K562 (cell line): ENCODE results near the gene TIMM22. TPM values are rescaled to one million over a fixed set of nuclear protein-coding genes. Genes with fewer than 3 reads are reported as not detected.

Source experiments
- ATAC-seq: fragments of 200-7000 bp; cut with Tn5 transposase; 3 replicates; pipeline ENCODE4 v1.9.1; 2020; ENCODE audit warnings: moderate library complexity
- BruUV-seq: library from RNA; stranded (reverse); fragments of 400-500 nt; replicated peaks from 2 replicates; lab custom pipeline; 2021; lab: Mats Ljungman, UMichigan
- CTCF ChIA-PET: fragments of 300-600 bp; formaldehyde crosslinking; extraction: SDS; loops from one replicate; lab custom pipeline; 2021; ENCODE audit warnings: low intra/inter-chr PET ratio; lab: Yijun Ruan, JAX
- POLR2A ChIA-PET: fragments of 300-600, 350-650 bp; sonication (Branson Sonifier 250); formaldehyde crosslinking; extraction: SDS; loops from one replicate; lab custom pipeline; 2021; ENCODE audit warnings: antibody characterized with exemption, inconsistent platforms; lab: Yijun Ruan, JAX
- DNase-seq, 4 experiments: peaks; one replicate each; pipeline versions ENCODE4 v3.0.0 to v3.0.0-alpha.2; 2011 to 2018; ENCODE audit warnings: low spot score in 3 of 4, mixed read lengths in 3 of 4; ENCODE audit errors: extremely low read depth in 1 of 4
- FAIRE-seq: peaks from 2 replicates; lab custom pipeline; 2011; peaks lifted over from hg19 to GRCh38; lab: Jason Lieb, UNC
- H2AFZ ChIP-seq: 2 replicates; pipeline ENCODE4 v1.6.0; 2011; ENCODE audit warnings: low read depth, low read length, control low read depth, inconsistent platforms
- H3K27ac ChIP-seq: fragments of 200-600 bp; 3 replicates; pipeline ENCODE4 v1.8.0; 2011; ENCODE audit warnings: low read depth, mild to moderate bottlenecking, control low read depth, inconsistent platforms, low read length, moderate library complexity, mixed read lengths; ENCODE audit errors: extremely low read depth
- H3K27me3 ChIP-seq, 2 experiments: fragments of 300-600 bp in 1 of 2; 2 replicates in 1 of 2; 3 replicates in 1 of 2; pipeline versions ENCODE4 v1.6.0 to v1.8.0; 2011; ENCODE audit warnings: inconsistent platforms in 2 of 2, low read length in 2 of 2, mild to moderate bottlenecking in 1 of 2, mixed read lengths in 1 of 2, moderate library complexity in 1 of 2; ENCODE audit not compliant: control insufficient read depth in 2 of 2, insufficient read depth in 2 of 2
- H3K36me3 ChIP-seq: fragments of 300-600 bp; 3 replicates; pipeline ENCODE4 v1.8.0; 2011; ENCODE audit warnings: mild to moderate bottlenecking, low read length, inconsistent platforms; ENCODE audit not compliant: control insufficient read depth, insufficient read depth
- H3K4me1 ChIP-seq, 2 experiments: fragments of 200-600 bp in 1 of 2; replicated peaks in 1 of 2; 2 replicates in 1 of 2; 3 replicates in 1 of 2; pipeline versions ENCODE4 v1.5.1 to v1.8.0; 2011; ENCODE audit warnings: inconsistent platforms in 2 of 2, low read length in 2 of 2, mild to moderate bottlenecking in 1 of 2, mixed read lengths in 1 of 2, moderate library complexity in 1 of 2; ENCODE audit not compliant: control insufficient read depth in 2 of 2, insufficient read depth in 2 of 2
- H3K4me2 ChIP-seq: 2 replicates; pipeline ENCODE4 v1.6.1; 2011; ENCODE audit warnings: low read length, control low read depth, inconsistent platforms, mixed read lengths; ENCODE audit not compliant: insufficient read depth
- H3K4me3 ChIP-seq: fragments of 200-600 bp; sonication (generic), shearing (Covaris generic); 2 replicates; pipeline ENCODE4 v1.5.1; 2016; ENCODE audit warnings: control low read depth, inconsistent platforms
- H3K79me2 ChIP-seq: fragments of 200-600 bp; 3 replicates; pipeline ENCODE4 v1.8.0; 2011; ENCODE audit warnings: low read length, inconsistent platforms; ENCODE audit not compliant: control insufficient read depth, insufficient read depth
- H3K9ac ChIP-seq, 2 experiments: 2 replicates each; pipeline versions ENCODE4 v1.6.0 to v1.6.1; 2011; ENCODE audit warnings: low read depth in 2 of 2, low read length in 2 of 2, control low read depth in 1 of 2, inconsistent platforms in 1 of 2, mild to moderate bottlenecking in 1 of 2, mixed read lengths in 1 of 2; ENCODE audit not compliant: insufficient read depth in 1 of 2
- H3K9me1 ChIP-seq: one replicate; pipeline ENCODE4 v1.6.0; 2011; ENCODE audit warnings: inconsistent platforms, mild to moderate bottlenecking, low read length, moderate library complexity; ENCODE audit not compliant: control insufficient read depth, insufficient read depth
- H3K9me3 ChIP-seq: replicated peaks from 2 replicates; pipeline ENCODE4 v1.5.1; 2011; ENCODE audit warnings: low read depth, low read length, inconsistent platforms; ENCODE audit not compliant: control insufficient read depth, insufficient read depth
- H4K20me1 ChIP-seq: replicated peaks from 2 replicates; pipeline ENCODE4 v1.6.1; 2011; ENCODE audit warnings: low read length, inconsistent platforms, mixed read lengths; ENCODE audit not compliant: control insufficient read depth, insufficient read depth
- HNRNPH1 ChIP-seq: fragments of 200-400 bp; formaldehyde crosslinking; optimal IDR thresholded peaks from 2 replicates; pipeline ENCODE3; 2017; ENCODE audit warnings: low read depth, mild to moderate bottlenecking, low read length, moderate library complexity
- HSF4 ChIP-seq: fragments of 250-450 bp; sonication (Bioruptor Pico); IDR thresholded peaks from 2 replicates; pipeline ENCODE4 v2.1.2; 2022; ENCODE audit warnings: mild to moderate bottlenecking, moderate library complexity, borderline replicate concordance
- NFIX ChIP-seq: fragments of 250-450 bp; sonication (Bioruptor Pico); IDR thresholded peaks from 2 replicates; pipeline ENCODE4 v1.4.0; 2020; ENCODE audit warnings: low read depth, mild to moderate bottlenecking, moderate library complexity
- NR2C1 ChIP-seq, 2 experiments: fragments of 450-650 bp; IDR thresholded peaks; 2 replicates each; pipeline ENCODE4 v1.6.1; 2017; ENCODE audit warnings: mild to moderate bottlenecking in 2 of 2, antibody characterized with exemption in 1 of 2, inconsistent platforms in 1 of 2, missing compliant biosample characterization in 1 of 2, missing genetic modification characterization in 1 of 2
- PKNOX1 ChIP-seq: fragments of 450-650 bp; IDR thresholded peaks from 2 replicates; pipeline ENCODE4 v1.6.1; 2016
- RBM25 ChIP-seq: fragments of 200-400 bp; formaldehyde crosslinking; IDR thresholded peaks from 2 replicates; pipeline ENCODE4 v1.6.1; 2018; ENCODE audit warnings: low read length, low read depth, moderate library complexity; ENCODE audit not compliant: severe bottlenecking
- SAFB ChIP-seq: fragments of 200-400 bp; formaldehyde crosslinking; IDR thresholded peaks from 2 replicates; pipeline ENCODE4 v1.6.1; 2017; ENCODE audit warnings: low read depth, low read length, borderline replicate concordance
- SIRT6 ChIP-seq: IDR thresholded peaks from one replicate; pipeline ENCODE4 v1.6.1; 2012; ENCODE audit warnings: low read depth, mild to moderate bottlenecking, control low read depth, inconsistent platforms, low read length, moderate library complexity
- ZBTB5 ChIP-seq: fragments of 450-650 bp; IDR thresholded peaks from 2 replicates; pipeline ENCODE4 v1.6.1; 2017; ENCODE audit warnings: antibody characterized with exemption
- ZNF589 ChIP-seq: fragments of 200-800 bp; sonication (Bioruptor generic); IDR thresholded peaks from 2 replicates; pipeline ENCODE4 v1.6.1; 2016; ENCODE audit warnings: low read depth, missing genetic modification characterization, missing compliant biosample characterization
- ZNF785 ChIP-seq: fragments of 250-450 bp; sonication (Bioruptor Pico); IDR thresholded peaks from 2 replicates; pipeline ENCODE4 v1.4.0; 2020; ENCODE audit warnings: mild to moderate bottlenecking
- WGBS: fragments of 100-300 bp; shearing (Covaris generic); methylation state at CpG from one replicate; pipeline ENCODE4 v1.1.6; 2016; ENCODE audit warnings: low coverage, mixed read lengths; ENCODE audit not compliant: insufficient coverage; ENCODE audit errors: missing lambda C conversion rate; 5-methylcytosine and 5-hydroxymethylcytosine counted together
- in situ Hi-C: fragments of 300-500 bp; cut with MboI; formaldehyde crosslinking; loops from 4 replicates; pipeline ENCODE4 v1.15.0; 2018; ENCODE audit warnings: inconsistent platforms, mixed read lengths
- intact Hi-C: fragments of 100-400 bp; cut with micrococcal nuclease; formaldehyde crosslinking; loops from 2 replicates; pipeline ENCODE4 v1.14.2; 2022
- polyA plus RNA-seq, 8 experiments: library from polyadenylated mRNA; depleted of rRNA in 4 of 8; stranded (reverse) in 5 of 8; unstranded in 3 of 8; fragments of >200 nt; fragmentation: Nextera tagmentation in 2 of 8; fragmentation: Illumina TruSeq in 1 of 8; extraction: Ambion mirVana in 2 of 8; extraction: Trizol in 1 of 8; gene quantifications; 2 replicates each; pipeline versions ENCODE4 v1.2.1 to v1.2.3, GENCODE V29; 2011 to 2014; ENCODE audit warnings: inconsistent platforms in 1 of 8, missing spikeins in 1 of 8
- total RNA-seq, 7 experiments: library from RNA; depleted of rRNA in 6 of 7; stranded (reverse); fragments of >200 nt in 6 of 7; fragmentation: Illumina TruSeq in 2 of 7; extraction: Trizol in 2 of 7; gene quantifications; 2 replicates each; pipeline versions ENCODE4 v1.2.1 to v1.2.3, GENCODE V29; 2011 to 2021; ENCODE audit warnings: low replicate concordance in 1 of 7
- TF ChIP-seq, protein P1 (sequence below), 2 experiments: fragments of 450-650 bp; conservative IDR thresholded peaks; 2 replicates each; pipeline ENCODE4 v1.6.1; 2017; ENCODE audit warnings: mild to moderate bottlenecking in 2 of 2, moderate library complexity in 2 of 2
- TF ChIP-seq, protein P2 (sequence below): sonication (generic); formaldehyde crosslinking; IDR thresholded peaks from 2 replicates; pipeline ENCODE4 v1.8.0; 2023; ENCODE audit warnings: mild to moderate bottlenecking, missing genetic modification reagents
- TF ChIP-seq, protein P3 (sequence below): fragments of 200-800 bp; sonication (Bioruptor generic); IDR thresholded peaks from 2 replicates; pipeline ENCODE4 v1.6.1; 2017; ENCODE audit warnings: missing genetic modification characterization, missing compliant biosample characterization

The TIMM22 gene
- total and polyA plus RNA-seq, 9 of the 15 experiments (the other 6 are each of a cell fraction or from before 2014, with no cell fraction given): 5.9 to 14.1 (median 10.3) TPM

DNA sequence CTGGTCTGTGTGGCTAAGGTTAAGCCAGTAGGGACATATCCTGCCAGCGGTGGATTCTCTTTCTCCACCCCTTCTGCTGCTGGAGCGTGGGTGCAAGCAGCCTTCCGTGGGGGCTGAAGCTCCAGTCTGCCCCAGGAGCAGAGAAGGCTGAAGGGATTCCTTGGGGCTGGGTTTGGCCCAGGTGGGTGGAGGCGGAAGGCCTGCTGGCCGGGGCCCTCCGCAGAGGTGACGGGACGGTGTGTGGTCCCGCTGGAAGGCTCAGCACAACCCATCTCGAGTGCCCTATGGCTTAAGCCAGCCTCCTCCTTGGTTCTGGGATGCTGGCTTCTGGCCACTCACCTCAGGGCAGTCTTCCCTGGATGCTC lies 13.1 kb downstream of the TIMM22 start:
- Histone ChIP-seq H3K9me3 (no peaks in the 10 kb centered on the region), H3K4me1 (peaks cover 0 to 30% of the 10 kb centered on the region in 2 experiments; a peak in 2 of 5 replicates), H4K20me1 (no peaks in the 10 kb centered on the region), H2AFZ (no peak overlapping the region), H3K9me1 (no peaks in the 10 kb centered on the region), H3K27ac (no peak overlapping the region), H3K4me2 (no peak overlapping the region), H3K4me3 (no peak overlapping the region), H3K9ac (no peak overlapping the region), H3K36me3 (no peaks in the 10 kb centered on the region), H3K79me2 (no peaks in the 10 kb centered on the region), H3K27me3 (peaks cover 0 to 39% of the 10 kb centered on the region in 2 experiments; a peak in 2 of 5 replicates)
- in situ Hi-C loops (no loop called here), intact Hi-C loops (no loop called here)
- no peak for DNase-seq
- ChIA-PET CTCF (no interaction called here), POLR2A (interaction anchor here (0.6 kb wide), 1 partner anchor 11 kb away, joined by 5 read pairs; no protein-coding TSS in a partner anchor)
- no peak for ATAC-seq
- WGBS: 17% methylated on average over 1 of the region's 10 CpGs
- no peak for FAIRE-seq
- no TSS peak for BruUV-seq
- TF ChIP-seq NFIX (no peak), RBM25 (no peak), ZNF589 (CRISPR knock-in tag) (no peak), NR2C1 (IDR thresholded peaks at IDR 0.05) (no peak), NR2C1 (tag; IDR thresholded peaks at IDR 0.05) (no peak), HSF4 (no peak), HNRNPH1 (no peak), SAFB (no peak), PKNOX1 (no peak), SIRT6 (no peak), ZNF785 (CRISPR knock-in tag) (no peak), ZBTB5 (no peak)
- TF ChIP-seq, protein P1, sequence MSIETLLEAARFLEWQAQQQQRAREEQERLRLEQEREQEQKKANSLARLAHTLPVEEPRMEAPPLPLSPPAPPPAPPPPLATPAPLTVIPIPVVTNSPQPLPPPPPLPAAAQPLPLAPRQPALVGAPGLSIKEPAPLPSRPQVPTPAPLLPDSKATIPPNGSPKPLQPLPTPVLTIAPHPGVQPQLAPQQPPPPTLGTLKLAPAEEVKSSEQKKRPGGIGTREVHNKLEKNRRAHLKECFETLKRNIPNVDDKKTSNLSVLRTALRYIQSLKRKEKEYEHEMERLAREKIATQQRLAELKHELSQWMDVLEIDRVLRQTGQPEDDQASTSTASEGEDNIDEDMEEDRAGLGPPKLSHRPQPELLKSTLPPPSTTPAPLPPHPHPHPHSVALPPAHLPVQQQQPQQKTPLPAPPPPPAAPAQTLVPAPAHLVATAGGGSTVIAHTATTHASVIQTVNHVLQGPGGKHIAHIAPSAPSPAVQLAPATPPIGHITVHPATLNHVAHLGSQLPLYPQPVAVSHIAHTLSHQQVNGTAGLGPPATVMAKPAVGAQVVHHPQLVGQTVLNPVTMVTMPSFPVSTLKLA (conservative IDR thresholded peaks at IDR 0.05): no peak
- TF ChIP-seq, protein P2, sequence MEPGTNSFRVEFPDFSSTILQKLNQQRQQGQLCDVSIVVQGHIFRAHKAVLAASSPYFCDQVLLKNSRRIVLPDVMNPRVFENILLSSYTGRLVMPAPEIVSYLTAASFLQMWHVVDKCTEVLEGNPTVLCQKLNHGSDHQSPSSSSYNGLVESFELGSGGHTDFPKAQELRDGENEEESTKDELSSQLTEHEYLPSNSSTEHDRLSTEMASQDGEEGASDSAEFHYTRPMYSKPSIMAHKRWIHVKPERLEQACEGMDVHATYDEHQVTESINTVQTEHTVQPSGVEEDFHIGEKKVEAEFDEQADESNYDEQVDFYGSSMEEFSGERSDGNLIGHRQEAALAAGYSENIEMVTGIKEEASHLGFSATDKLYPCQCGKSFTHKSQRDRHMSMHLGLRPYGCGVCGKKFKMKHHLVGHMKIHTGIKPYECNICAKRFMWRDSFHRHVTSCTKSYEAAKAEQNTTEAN (CRISPR knock-in tag): no peak
- TF ChIP-seq, protein P3, sequence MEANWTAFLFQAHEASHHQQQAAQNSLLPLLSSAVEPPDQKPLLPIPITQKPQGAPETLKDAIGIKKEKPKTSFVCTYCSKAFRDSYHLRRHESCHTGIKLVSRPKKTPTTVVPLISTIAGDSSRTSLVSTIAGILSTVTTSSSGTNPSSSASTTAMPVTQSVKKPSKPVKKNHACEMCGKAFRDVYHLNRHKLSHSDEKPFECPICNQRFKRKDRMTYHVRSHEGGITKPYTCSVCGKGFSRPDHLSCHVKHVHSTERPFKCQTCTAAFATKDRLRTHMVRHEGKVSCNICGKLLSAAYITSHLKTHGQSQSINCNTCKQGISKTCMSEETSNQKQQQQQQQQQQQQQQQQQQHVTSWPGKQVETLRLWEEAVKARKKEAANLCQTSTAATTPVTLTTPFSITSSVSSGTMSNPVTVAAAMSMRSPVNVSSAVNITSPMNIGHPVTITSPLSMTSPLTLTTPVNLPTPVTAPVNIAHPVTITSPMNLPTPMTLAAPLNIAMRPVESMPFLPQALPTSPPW (CRISPR knock-in tag): no peak
